A673 (cell line): ENCODE measurements around the gene QKI.

ENCODE experiments used
- EZH2 ChIP-seq: fragments of 200-600 bp; sonication (generic); IDR thresholded peaks from 2 replicates; pipeline ENCODE4 v1.6.1; 2017; ENCODE audit warnings: borderline replicate concordance, low read depth, mild to moderate bottlenecking, mixed read lengths, antibody characterized with exemption, low read length; ENCODE audit not compliant: poor library complexity, severe bottlenecking
- TF ChIP-seq, protein P1 (sequence below): fragments of 300-800, 200-600 bp; sonication (generic); conservative IDR thresholded peaks from 2 replicates; pipeline ENCODE4 v1.5.1; 2017; ENCODE audit warnings: low read depth, mild to moderate bottlenecking, antibody characterized with exemption, low read length, moderate library complexity, mixed read lengths

GRCh38 chr6:163420289-163420614 is 5.7 kb downstream of the QKI start:
- TF ChIP-seq, protein P1, sequence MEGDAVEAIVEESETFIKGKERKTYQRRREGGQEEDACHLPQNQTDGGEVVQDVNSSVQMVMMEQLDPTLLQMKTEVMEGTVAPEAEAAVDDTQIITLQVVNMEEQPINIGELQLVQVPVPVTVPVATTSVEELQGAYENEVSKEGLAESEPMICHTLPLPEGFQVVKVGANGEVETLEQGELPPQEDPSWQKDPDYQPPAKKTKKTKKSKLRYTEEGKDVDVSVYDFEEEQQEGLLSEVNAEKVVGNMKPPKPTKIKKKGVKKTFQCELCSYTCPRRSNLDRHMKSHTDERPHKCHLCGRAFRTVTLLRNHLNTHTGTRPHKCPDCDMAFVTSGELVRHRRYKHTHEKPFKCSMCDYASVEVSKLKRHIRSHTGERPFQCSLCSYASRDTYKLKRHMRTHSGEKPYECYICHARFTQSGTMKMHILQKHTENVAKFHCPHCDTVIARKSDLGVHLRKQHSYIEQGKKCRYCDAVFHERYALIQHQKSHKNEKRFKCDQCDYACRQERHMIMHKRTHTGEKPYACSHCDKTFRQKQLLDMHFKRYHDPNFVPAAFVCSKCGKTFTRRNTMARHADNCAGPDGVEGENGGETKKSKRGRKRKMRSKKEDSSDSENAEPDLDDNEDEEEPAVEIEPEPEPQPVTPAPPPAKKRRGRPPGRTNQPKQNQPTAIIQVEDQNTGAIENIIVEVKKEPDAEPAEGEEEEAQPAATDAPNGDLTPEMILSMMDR: no peak
- TF ChIP-seq EZH2: no peak
